Measurements from ENCODE around the gene DNASE1.

- TF ChIP-seq, protein P1, sequence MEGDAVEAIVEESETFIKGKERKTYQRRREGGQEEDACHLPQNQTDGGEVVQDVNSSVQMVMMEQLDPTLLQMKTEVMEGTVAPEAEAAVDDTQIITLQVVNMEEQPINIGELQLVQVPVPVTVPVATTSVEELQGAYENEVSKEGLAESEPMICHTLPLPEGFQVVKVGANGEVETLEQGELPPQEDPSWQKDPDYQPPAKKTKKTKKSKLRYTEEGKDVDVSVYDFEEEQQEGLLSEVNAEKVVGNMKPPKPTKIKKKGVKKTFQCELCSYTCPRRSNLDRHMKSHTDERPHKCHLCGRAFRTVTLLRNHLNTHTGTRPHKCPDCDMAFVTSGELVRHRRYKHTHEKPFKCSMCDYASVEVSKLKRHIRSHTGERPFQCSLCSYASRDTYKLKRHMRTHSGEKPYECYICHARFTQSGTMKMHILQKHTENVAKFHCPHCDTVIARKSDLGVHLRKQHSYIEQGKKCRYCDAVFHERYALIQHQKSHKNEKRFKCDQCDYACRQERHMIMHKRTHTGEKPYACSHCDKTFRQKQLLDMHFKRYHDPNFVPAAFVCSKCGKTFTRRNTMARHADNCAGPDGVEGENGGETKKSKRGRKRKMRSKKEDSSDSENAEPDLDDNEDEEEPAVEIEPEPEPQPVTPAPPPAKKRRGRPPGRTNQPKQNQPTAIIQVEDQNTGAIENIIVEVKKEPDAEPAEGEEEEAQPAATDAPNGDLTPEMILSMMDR (IDR thresholded peaks at IDR 0.05), result no peak
- no peak for TF ChIP-seq POLR2A (IDR thresholded peaks at IDR 0.05)
Measured at GRCh38 chr16:3665508-3665907, 11.0 kb downstream of the DNASE1 start.
